ENCODE results near the gene MTMR1.

The MTMR1 gene

DNA sequence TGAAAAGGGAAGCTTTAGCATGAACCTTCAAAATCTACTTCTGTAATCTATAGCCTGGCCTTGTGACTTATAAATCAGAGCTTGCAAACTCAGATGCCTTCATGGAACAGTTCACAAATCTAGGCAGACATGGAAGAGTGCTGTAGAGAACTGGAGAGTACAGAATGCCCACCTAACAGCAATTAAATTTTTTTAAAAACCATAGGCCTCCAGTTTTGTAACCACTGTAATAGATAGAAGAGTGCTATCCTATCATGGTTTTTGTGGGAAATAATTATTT lies 10.4 kb downstream of the MTMR1 start:
- TF ChIP-seq, protein P1, sequence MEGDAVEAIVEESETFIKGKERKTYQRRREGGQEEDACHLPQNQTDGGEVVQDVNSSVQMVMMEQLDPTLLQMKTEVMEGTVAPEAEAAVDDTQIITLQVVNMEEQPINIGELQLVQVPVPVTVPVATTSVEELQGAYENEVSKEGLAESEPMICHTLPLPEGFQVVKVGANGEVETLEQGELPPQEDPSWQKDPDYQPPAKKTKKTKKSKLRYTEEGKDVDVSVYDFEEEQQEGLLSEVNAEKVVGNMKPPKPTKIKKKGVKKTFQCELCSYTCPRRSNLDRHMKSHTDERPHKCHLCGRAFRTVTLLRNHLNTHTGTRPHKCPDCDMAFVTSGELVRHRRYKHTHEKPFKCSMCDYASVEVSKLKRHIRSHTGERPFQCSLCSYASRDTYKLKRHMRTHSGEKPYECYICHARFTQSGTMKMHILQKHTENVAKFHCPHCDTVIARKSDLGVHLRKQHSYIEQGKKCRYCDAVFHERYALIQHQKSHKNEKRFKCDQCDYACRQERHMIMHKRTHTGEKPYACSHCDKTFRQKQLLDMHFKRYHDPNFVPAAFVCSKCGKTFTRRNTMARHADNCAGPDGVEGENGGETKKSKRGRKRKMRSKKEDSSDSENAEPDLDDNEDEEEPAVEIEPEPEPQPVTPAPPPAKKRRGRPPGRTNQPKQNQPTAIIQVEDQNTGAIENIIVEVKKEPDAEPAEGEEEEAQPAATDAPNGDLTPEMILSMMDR (conservative IDR thresholded peaks at IDR 0.05; ENCODE audit: low read depth, low read length), result no peak
- no peak overlapping the region for H3K4me3 ChIP-seq (ENCODE audit: low read length)
- no peak for DNase-seq (ENCODE audit: low read depth)

- DNase-seq (ENCODE audit: low read depth), result peak; percentile 22
- TF ChIP-seq, protein P1 (conservative IDR thresholded peaks at IDR 0.05; ENCODE audit: low read depth, low read length), result no peak
- H3K4me3 ChIP-seq (ENCODE audit: low read length), result no peak overlapping the region
Observed at GRCh38 chrX:150704030-150704613, 10.9 kb downstream of the MTMR1 start.

DNA sequence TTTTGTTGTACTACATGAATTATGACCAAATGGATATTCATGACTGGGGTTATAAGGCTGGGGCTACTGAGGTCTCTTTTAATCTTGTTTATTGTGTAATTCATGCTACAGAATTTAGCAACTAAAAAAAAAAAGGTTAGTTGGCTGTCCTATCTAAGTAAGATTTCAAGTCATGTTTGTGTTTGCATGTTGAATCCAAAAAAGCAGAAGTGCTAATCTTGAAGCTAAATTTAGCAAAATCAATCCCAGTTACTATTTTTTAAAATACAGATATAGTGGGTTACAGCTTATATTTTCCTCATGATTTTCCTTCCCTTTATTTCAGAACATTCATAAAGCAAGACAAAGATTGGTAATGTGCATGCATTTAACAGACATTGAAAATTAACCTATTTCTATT lies 19.4 kb downstream of the MTMR1 start:
- DNase-seq (ENCODE audit: low read depth), result no peak
- TF ChIP-seq, protein P1 (conservative IDR thresholded peaks at IDR 0.05; ENCODE audit: low read depth, low read length), result no peak
- H3K4me3 ChIP-seq (ENCODE audit: low read length), result no peak overlapping the region

GRCh38 chrX:150715184-150715583 lies 22.0 kb downstream of the MTMR1 start:
- TF ChIP-seq, protein P1 (conservative IDR thresholded peaks at IDR 0.05; ENCODE audit: low read depth, low read length), result no peak
- H3K4me3 ChIP-seq (ENCODE audit: low read length), result no peak overlapping the region
- DNase-seq (ENCODE audit: low read depth), result no peak

GRCh38 chrX:150719621-150720020 lies 26.4 kb downstream of the MTMR1 start:
- no peak overlapping the region for H3K4me3 ChIP-seq (ENCODE audit: low read length)
- peak; percentile 56 for DNase-seq (ENCODE audit: low read depth)
- TF ChIP-seq, protein P1 (conservative IDR thresholded peaks at IDR 0.05; ENCODE audit: low read depth, low read length), result no peak

GRCh38 chrX:150729956-150730355 lies 36.8 kb downstream of the MTMR1 start:
- H3K4me3 ChIP-seq (ENCODE audit: low read length), result no peak overlapping the region
- TF ChIP-seq, protein P1 (conservative IDR thresholded peaks at IDR 0.05; ENCODE audit: low read depth, low read length), result no peak
- no peak for DNase-seq (ENCODE audit: low read depth)

- DNase-seq (ENCODE audit: low read depth), result no peak
- no peak overlapping the region for H3K4me3 ChIP-seq (ENCODE audit: low read length)
- TF ChIP-seq, protein P1 (conservative IDR thresholded peaks at IDR 0.05; ENCODE audit: low read depth, low read length), result no peak
Observed at GRCh38 chrX:150730719-150731118, 37.5 kb downstream of the MTMR1 start.
